ENCODE results near the gene UBA52. TPM values are rescaled to one million over a fixed set of nuclear protein-coding genes. Genes with fewer than 3 reads are reported as not detected.

Gene UBA52
- total and polyA plus RNA-seq, 12 donors = 634 to 1,276 (median 727) TPM

- TF ChIP-seq CTCF (IDR thresholded peaks at IDR 0.05) = no peak
- no peak for ATAC-seq
- Histone ChIP-seq H3K4me1 (no peaks in the 10 kb centered on the region), H3K36me3 (no peaks in the 10 kb centered on the region), H3K27me3 (no peaks in the 10 kb centered on the region), H3K4me3 (no peak overlapping the region), H3K27ac (no peak overlapping the region), H3K9me3 (no peaks in the 10 kb centered on the region)
- WGBS, 2 donors = 67 to 68% methylated on average over 6 of the region's 6 CpGs
- intact Hi-C loops (cut with DNase I) = no loop called here
- DNase-seq = no peak
These were observed 20.0 kb upstream of the UBA52 start for GRCh38 chr19:18551631-18552030.

GRCh38 chr19:18557411-18558201 is 14.1 kb upstream of the UBA52 start, which contains the start of gene KXD1:
Gene KXD1 (plus strand): TSS chr19:18557870. CDS start chr19:18562057, 4,187 bp downstream.
- WGBS, 2 donors = 1% methylated on average over 58 of the region's 58 CpGs

GRCh38 chr19:18558202-18558555 is 13.5 kb upstream of the UBA52 start:
- peaks cover 4 to 46% (median 28%) of the 10 kb centered on the region in 9 donors for H3K4me1 ChIP-seq

More at GRCh38 chr19:18557411-18558201, 14.1 kb upstream of the UBA52 start, which contains the start of gene KXD1:
- no peaks in the 10 kb centered on the region for H3K27me3 ChIP-seq
- H3K27ac ChIP-seq = peak within 1 kb of the TSS; percentile 66 to 98 (median 95)
- DNase-seq (peak; percentile 96 to 99), ATAC-seq (peak; percentile 96 to 99 (median 98))
- H3K9me3 ChIP-seq = no peaks in the 10 kb centered on the region
- TF ChIP-seq CTCF (IDR thresholded peaks at IDR 0.05) = no peak
- peaks cover 0 to 18% (median 0%) of the 10 kb centered on the region in 9 donors for H3K36me3 ChIP-seq
- peak within 1 kb of the TSS; percentile 71 to 96 (median 87) for H3K4me3 ChIP-seq
- intact Hi-C loops (cut with DNase I) = loop anchor here in 4 of 10 donors (1.0 to 5.0 kb wide), 4 partner anchors 14 to 80 kb away; partner anchors contain the start of genes ELL (in 4 of the 4) and FKBP8 (in 1 of the 4)
- H3K4me1 ChIP-seq = peaks cover 4 to 45% (median 28%) of the 10 kb centered on the region in 9 donors

More at GRCh38 chr19:18558202-18558555, 13.5 kb upstream of the UBA52 start:
- Histone ChIP-seq H3K27me3 (no peaks in the 10 kb centered on the region), H3K4me3 (peak overlapping the region; percentile 71 to 96 (median 87)), H3K27ac (peak overlapping the region; percentile 66 to 98 (median 95)), H3K36me3 (peaks cover 0 to 23% (median under 1%) of the 10 kb centered on the region in 9 donors), H3K9me3 (no peaks in the 10 kb centered on the region)
- intact Hi-C loops (cut with DNase I) = loop anchor here in 3 of 10 donors (5.0 kb wide), 2 partner anchors 36 to 81 kb away; partner anchors contain the start of gene ELL (in 3 of the 3)
- 5 to 6% methylated on average over 11 of the region's 11 CpGs for WGBS, 2 donors
- no peak for TF ChIP-seq CTCF (IDR thresholded peaks at IDR 0.05)
- DNase-seq = no peak
- ATAC-seq = no peak

Measured in heart right ventricle (tissue), 16 donors.